GM12872 (cell line): Measurements from ENCODE around the gene PGS1.

Source experiments
- CTCF ChIP-seq: IDR thresholded peaks from 3 replicates; pipeline ENCODE4 v1.5.1; 2011; ENCODE audit warnings: low read depth, mild to moderate bottlenecking, low read length, moderate library complexity; ENCODE audit not compliant: insufficient read depth

Gene PGS1

DNA sequence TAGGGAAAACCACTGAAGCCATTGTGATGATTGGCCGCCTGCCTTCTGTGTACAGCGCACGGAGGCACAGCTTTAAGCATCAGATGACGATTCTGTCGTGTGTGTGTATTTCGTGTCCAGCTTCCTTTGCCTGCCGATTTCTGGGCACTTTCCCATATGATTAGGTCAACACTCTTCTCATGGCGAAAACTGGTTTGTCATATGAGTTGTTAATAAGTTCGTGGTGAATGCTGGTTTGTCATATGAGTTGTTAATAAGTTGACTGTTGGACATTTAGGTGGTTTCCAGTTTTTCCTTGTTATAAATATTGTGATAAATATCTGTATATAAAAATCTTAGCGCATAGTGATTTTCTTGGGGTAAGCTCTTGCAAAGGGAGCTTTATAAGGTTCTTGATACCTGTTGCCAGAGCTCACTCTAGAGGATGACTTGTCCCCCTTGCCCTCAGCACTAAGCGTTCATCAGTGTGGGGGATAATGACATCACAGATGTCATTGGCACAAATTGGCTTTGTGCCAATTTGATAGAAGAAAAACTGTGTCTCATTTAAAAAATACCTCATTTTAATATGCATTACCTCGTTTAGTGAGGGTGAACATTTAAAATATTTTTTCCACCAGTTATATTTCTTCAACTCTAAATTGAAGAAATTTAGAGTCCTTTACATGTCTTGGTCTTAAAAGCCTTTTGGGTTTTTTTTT, 40.0 kb downstream of the PGS1 start:
- no peak for TF ChIP-seq CTCF

DNA sequence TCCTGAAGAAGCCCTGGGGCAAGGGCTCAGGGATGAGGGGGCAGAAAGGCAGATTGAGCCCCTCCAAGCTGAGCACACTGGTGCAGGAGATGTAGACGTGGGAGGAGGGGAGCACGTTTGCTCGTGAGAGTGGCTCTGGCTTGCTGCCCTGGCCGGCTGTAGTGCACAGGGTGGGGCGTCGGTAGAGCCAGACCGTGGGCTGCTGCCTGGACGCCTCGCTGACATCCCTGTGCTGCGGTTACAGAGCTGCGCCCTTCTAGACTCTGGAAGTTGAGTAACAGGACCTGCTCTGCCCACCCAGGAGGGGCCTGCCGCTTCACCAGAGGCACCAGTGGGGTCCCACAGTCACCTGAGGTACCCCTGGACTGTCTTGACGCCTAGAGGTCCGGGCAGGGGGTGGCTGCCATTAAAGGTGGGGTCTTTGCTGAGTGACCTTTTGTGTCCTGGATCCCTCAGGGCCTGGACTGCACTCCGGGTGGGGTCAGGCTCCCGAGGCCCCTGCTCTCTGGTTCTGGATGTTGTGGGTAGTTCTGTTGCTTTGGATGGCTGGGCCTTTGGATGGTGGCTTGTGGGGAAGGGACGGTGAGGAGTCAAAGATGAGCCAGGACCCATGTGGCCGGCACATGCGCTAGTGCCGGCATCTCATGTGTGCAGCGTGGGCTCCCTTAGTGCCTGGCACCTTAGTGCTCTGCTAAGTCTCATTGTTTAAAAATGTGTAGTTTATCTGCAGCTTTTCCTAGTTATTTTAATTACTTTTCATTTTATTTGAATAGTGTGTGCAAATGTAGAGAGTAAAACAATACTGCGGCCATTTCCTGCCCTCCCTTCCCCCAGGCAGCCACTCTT, 41.7 kb downstream of the PGS1 start:
- no peak for TF ChIP-seq CTCF

DNA sequence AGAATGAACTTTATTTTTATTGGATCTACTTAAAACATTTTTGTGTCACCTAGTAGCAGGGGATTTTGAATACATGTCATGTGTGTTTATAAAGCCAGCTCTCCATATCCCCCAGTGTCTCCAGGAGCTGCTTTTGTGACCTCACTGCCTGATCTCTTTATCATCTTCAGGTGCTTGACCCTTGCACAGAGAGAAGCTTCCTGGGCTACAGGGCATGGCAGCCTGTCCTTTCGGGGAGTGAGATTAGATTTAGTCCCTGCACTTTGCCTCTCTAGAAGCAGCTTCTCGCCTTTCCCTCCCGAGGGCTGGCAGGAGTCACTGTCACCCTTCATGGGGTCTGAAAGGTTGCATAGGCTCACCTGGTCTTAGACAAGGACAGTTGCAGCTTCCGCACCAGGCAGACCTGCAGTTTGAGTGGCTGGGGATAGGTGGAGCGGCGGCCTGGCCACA, 42.7 kb downstream of the PGS1 start:
- TF ChIP-seq CTCF, result no peak

DNA sequence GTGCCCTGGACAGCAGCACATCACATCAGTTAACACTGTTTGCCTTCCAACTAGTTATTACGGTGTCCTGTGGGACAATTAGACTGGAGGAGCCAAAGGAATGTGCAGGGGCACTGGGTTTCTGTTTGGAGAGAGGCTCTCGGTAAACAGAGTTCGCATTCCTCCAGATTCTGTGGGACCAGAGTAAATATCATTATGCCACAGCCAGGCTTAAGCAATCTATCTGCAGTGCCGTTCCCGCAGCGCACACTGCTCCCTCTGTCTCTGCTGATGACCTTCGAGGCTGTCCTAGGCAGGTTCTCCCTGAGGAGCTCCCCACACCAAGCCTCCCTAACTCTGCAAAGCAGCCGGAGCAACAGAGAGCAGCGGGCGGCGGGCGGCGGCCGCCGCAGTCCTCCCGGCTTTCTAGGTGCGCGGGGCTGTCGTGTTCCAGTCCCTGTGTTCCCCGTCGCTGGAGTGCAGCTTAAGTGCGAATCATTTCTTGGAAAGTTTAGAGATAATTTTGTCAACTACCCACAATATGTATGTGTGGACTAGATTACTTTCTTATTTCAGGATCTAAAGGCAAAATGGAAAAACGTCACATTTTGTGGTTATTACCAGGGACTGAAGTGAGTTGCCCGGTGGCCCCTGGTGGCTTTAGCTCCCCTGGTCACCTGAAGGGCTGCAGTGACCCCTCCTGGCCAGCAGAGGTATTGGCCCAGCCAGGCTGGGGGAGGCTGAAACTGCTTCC, 43.3 kb downstream of the PGS1 start:
- peak; percentile 98 for TF ChIP-seq CTCF

- no peak for TF ChIP-seq CTCF
Measured at GRCh38 chr17:78422267-78422605, 43.8 kb downstream of the PGS1 start.

DNA sequence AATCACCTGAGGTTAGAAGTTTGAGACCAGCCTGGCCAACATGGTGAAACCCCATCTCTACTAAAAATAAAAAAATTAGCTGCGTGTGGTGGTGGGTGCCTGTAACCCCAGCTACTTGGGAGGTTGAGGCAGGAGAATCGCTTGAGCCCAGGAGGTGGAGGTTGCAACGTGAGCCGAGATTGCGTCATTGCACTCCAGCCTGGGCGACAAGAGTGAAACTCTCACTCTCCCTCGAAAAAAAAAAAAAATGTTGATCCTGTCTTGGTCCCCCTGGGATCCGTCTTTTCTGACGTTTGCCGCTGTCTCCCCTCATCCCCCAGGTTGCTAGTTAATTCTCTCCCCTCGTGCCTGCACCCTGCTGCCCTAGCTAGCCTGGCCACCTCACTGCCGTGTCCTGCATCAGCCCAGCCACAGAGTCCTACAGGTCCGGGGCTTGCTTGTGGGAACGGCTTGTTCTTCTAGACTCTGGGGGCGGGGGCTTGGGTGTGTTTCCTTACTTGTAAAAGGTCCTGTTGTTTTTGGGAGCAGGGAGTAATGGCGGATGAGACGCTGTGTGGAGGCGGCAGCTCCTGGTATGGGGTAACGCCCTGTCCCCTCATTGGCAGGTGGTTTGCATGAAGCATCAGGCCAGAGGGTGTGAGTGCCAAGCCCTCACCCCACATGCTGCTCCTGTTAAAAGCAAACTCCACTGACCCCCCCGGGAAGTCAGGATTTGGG, 44.6 kb downstream of the PGS1 start:
- TF ChIP-seq CTCF, result no peak
